MCF 10A (cell line): ENCODE data around the gene SCRN1. TPM values are rescaled to one million over a fixed set of nuclear protein-coding genes. Genes with fewer than 3 reads are reported as not detected.

Experiments used
- BruUV-seq: library from RNA; stranded (reverse); fragments of 400-500 nt; replicated peaks from 2 replicates; lab custom pipeline; 2021; lab: Mats Ljungman, UMichigan
- CTCF ChIA-PET: fragments of 300-600 bp; sonication (Branson Sonifier 250); formaldehyde crosslinking; extraction: SDS; loops from one replicate; lab custom pipeline; 2021; ENCODE audit warnings: antibody characterized with exemption, inconsistent platforms; lab: Yijun Ruan, JAX
- POLR2A ChIA-PET: fragments of 300-600, 350-650 bp; sonication (Branson Sonifier 250); formaldehyde crosslinking; extraction: SDS; loops from one replicate; lab custom pipeline; 2020; ENCODE audit warnings: antibody characterized with exemption, inconsistent platforms; lab: Yijun Ruan, JAX
- DNase-seq: peaks from one replicate; pipeline ENCODE4 v3.0.0-alpha.2; 2018; ENCODE audit not compliant: unreplicated experiment
- H3K27ac Mint-ChIP-seq: one replicate; pipeline ENCODE4 v1.8.0; 2022; ENCODE audit warnings: mild to moderate bottlenecking, low read depth, mixed read lengths; ENCODE audit not compliant: unreplicated experiment
- H3K27me3 Mint-ChIP-seq: one replicate; pipeline ENCODE4 v1.8.0; 2022; ENCODE audit warnings: mixed read lengths; ENCODE audit not compliant: insufficient read depth, unreplicated experiment
- H3K36me3 Mint-ChIP-seq: one replicate; pipeline ENCODE4 v1.8.0; 2022; ENCODE audit warnings: mild to moderate bottlenecking, moderate library complexity, mixed read lengths; ENCODE audit not compliant: insufficient read depth, unreplicated experiment
- H3K4me1 Mint-ChIP-seq: one replicate; pipeline ENCODE4 v1.8.0; 2022; ENCODE audit warnings: mixed read lengths; ENCODE audit not compliant: insufficient read depth, unreplicated experiment
- H3K4me3 Mint-ChIP-seq: one replicate; pipeline ENCODE4 v1.8.0; 2022; ENCODE audit warnings: mild to moderate bottlenecking, moderate library complexity, mixed read lengths; ENCODE audit not compliant: unreplicated experiment
- H3K9me3 Mint-ChIP-seq: one replicate; pipeline ENCODE4 v1.8.0; 2022; ENCODE audit warnings: mixed read lengths; ENCODE audit not compliant: unreplicated experiment
- intact Hi-C: fragments of 100-400 bp; cut with micrococcal nuclease; formaldehyde crosslinking; loops from 2 replicates; pipeline ENCODE4 v1.14.1; 2022
- total RNA-seq: library from RNA; stranded (reverse); gene quantifications from 2 replicates; pipeline ENCODE4 v1.2.3, GENCODE V29; 2022
- TF ChIP-seq, protein P1 (sequence below): fragments of 200-600 bp; IDR thresholded peaks from one replicate; pipeline ENCODE4 v1.8.0; 2022; ENCODE audit warnings: antibody characterized with exemption, mild to moderate bottlenecking; ENCODE audit not compliant: unreplicated experiment

The SCRN1 gene
- total RNA-seq, 1 experiment from 2014 or later, result 30.2 TPM

DNA sequence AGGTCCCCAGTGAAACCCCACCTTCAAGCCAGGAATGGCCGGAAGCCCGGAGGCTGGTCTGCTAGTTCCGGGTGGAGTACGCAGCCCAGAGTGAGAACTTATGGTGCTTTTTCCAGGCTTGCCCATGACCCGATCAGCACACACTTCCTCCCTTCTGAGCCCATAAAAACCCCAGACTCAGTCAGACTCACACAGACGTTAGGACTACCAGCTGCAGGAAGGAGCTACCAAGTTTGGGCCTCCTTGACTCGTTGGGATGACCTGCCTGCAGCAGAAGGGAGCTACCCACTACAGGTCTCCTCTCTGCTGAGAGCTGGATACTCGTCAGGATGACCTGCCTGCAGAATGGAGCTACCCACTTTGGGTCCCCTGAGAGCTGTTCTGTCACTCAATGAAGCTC lies 39.1 kb downstream of the SCRN1 start:
- Mint-ChIP-seq H3K4me3 (no peak overlapping the region), H3K27ac (no peak overlapping the region), H3K36me3 (peaks cover 41% of the 10 kb centered on the region), H3K9me3 (no peaks in the 10 kb centered on the region), H3K27me3 (no peaks in the 10 kb centered on the region), H3K4me1 (no peaks in the 10 kb centered on the region)
- POLR2A ChIA-PET, result no interaction called here
- TF ChIP-seq, protein P1, sequence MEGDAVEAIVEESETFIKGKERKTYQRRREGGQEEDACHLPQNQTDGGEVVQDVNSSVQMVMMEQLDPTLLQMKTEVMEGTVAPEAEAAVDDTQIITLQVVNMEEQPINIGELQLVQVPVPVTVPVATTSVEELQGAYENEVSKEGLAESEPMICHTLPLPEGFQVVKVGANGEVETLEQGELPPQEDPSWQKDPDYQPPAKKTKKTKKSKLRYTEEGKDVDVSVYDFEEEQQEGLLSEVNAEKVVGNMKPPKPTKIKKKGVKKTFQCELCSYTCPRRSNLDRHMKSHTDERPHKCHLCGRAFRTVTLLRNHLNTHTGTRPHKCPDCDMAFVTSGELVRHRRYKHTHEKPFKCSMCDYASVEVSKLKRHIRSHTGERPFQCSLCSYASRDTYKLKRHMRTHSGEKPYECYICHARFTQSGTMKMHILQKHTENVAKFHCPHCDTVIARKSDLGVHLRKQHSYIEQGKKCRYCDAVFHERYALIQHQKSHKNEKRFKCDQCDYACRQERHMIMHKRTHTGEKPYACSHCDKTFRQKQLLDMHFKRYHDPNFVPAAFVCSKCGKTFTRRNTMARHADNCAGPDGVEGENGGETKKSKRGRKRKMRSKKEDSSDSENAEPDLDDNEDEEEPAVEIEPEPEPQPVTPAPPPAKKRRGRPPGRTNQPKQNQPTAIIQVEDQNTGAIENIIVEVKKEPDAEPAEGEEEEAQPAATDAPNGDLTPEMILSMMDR, result no peak
- BruUV-seq, result no TSS peak
- CTCF ChIA-PET, result interaction anchor here (0.6 kb wide), 2 partner anchors 29 to 200 kb away, joined by 3 read pairs; no protein-coding TSS in a partner anchor
- DNase-seq, result no peak
- intact Hi-C loops, result no loop called here

DNA sequence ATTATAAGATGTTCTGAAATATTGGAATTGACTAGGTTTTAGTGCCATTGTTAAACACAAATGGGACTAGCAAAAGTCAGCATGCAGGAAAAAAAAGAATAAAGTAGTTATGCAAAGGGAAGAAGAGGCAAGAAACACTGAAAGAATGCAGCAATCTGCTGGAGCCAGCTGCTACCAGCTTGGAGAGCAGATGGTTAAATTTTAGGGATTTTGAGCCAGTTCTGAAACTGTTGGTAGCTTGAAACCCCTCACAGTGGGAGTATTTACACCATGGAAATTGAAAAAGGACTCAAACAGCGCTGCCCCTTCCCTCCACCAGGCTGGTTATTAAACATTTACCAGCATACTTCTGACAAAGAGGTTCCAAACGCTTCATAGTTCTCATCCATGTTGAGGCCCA lies 41.0 kb downstream of the SCRN1 start:
- TF ChIP-seq, protein P1, result no peak
- Mint-ChIP-seq H3K36me3 (peaks cover 51% of the 10 kb centered on the region), H3K4me1 (no peaks in the 10 kb centered on the region), H3K27ac (no peak overlapping the region), H3K9me3 (no peaks in the 10 kb centered on the region), H3K4me3 (no peak overlapping the region), H3K27me3 (no peaks in the 10 kb centered on the region)
- no peak for DNase-seq
- intact Hi-C loops, result no loop called here
- POLR2A ChIA-PET, result no interaction called here
- BruUV-seq, result no TSS peak
- CTCF ChIA-PET, result interaction anchor here (1.1 kb wide), 1 partner anchor 9 kb away, joined by 4 read pairs; no protein-coding TSS in a partner anchor

DNA sequence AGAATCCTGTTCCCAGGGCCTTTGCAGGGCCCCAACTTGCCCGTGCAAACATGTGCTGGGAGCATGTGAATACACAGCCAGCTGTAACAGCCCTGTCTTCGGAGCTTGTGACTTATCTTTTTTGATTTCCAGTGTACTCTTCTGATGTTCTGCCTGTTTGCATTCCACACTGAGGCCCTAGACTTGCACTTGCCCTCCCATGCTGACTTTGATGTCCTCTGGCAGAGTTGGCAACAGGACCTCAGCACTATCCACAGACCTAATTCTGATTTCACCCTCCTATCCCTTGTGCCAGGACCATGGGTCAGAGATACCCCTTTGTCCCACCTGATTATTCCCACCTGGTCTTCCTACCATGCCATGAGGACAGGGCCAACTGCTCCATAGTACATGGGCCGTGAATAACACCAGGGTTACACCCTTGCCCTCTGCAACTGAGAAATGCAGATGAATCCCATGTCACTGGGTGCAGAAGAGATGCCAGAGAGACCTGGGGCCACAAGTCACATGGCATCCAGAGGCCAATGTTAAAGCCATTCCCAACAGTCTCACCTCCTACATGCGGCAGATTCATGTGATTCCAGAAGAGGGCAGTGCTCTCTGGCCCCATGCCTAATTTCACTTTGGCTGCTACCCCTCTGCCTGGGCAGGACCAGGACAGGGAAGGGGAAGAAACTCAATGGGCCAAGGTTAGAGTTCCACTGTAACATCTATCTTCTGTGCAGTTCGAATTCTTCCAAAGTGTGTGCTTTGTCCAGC lies 43.0 kb downstream of the SCRN1 start:
- H3K4me1 Mint-ChIP-seq, result no peaks in the 10 kb centered on the region
- peaks cover 39% of the 10 kb centered on the region for H3K36me3 Mint-ChIP-seq
- H3K9me3 Mint-ChIP-seq, result no peaks in the 10 kb centered on the region
- BruUV-seq, result no TSS peak
- ChIA-PET CTCF (interaction anchor here (0.6 to 1.9 kb wide), 3 partner anchors 8 to 25 kb away, joined by 3 to 8 read pairs (median 5); no protein-coding TSS in a partner anchor), POLR2A (interaction anchor here (1.1 kb wide), 1 partner anchor 11 kb away, joined by 3 read pairs; no protein-coding TSS in a partner anchor)
- TF ChIP-seq, protein P1, result peak; percentile 34
- intact Hi-C loops, result loop anchor here (2.0 kb wide), 1 partner anchor 116 kb away; no protein-coding TSS in a partner anchor
- no peak overlapping the region for H3K27ac Mint-ChIP-seq
- no peak overlapping the region for H3K4me3 Mint-ChIP-seq
- DNase-seq, result peak; percentile 54
- H3K27me3 Mint-ChIP-seq, result no peaks in the 10 kb centered on the region

DNA sequence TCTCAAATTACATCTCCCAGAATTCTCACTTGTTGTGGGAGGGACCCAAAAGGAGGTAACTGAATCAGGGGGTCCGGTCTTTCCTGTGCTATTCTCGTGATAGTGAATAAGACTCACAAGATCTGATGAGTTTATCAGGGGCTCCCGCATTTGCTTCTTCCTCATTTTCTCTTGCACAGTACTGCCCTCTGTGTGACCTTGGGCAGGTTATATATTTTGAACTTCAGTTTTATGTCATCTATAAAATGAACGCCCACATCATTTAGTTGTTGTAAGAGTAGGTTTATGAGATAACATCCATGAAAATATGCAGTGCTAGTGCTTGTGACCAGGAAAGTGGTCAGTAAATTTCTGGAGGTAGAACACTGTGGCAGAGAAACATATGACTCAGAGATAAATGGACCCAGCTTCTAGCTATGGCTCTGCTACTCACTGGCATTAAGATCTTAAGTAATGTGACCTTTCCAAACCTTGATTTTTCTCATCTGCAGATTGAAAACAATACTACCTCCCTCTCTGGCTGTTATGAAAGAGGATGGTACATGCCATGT lies 44.3 kb downstream of the SCRN1 start:
- Mint-ChIP-seq H3K36me3 (peaks cover 39% of the 10 kb centered on the region), H3K4me1 (no peaks in the 10 kb centered on the region)
- CTCF ChIA-PET, result interaction anchor here (1.9 kb wide), 1 partner anchor 24 kb away, joined by 8 read pairs; no protein-coding TSS in a partner anchor

More for the DNA sequence above, 44.3 kb downstream of the SCRN1 start:
- POLR2A ChIA-PET, result interaction anchor here (0.9 kb wide), 1 partner anchor 19 kb away, joined by 3 read pairs; no protein-coding TSS in a partner anchor
- H3K4me3 Mint-ChIP-seq, result no peak overlapping the region
- no peaks in the 10 kb centered on the region for H3K9me3 Mint-ChIP-seq
- no TSS peak for BruUV-seq
- no peaks in the 10 kb centered on the region for H3K27me3 Mint-ChIP-seq
- TF ChIP-seq, protein P1, result no peak
- no peak for DNase-seq
- intact Hi-C loops, result no loop called here
- H3K27ac Mint-ChIP-seq, result no peak overlapping the region
